ENCODE results near the gene C1orf35.

C1orf35 gene

GRCh38 chr1:228058172-228058948 lies 44.8 kb downstream of the C1orf35 start:
- Mint-ChIP-seq H3K9me3 (peaks cover 4% of the 10 kb centered on the region), H3K4me3 (no peak overlapping the region), H3K27ac (no peak overlapping the region), H3K4me1 (no peaks in the 10 kb centered on the region), H3K36me3 (no peaks in the 10 kb centered on the region), H3K27me3 (peaks cover 22% of the 10 kb centered on the region)
- no peak for ATAC-seq (ENCODE audit: low read depth)
- DNase-seq (ENCODE audit: low spot score in 2 of 2): no peak

Measured in memory B cell (primary cell).